ENCODE results near the gene AMOTL2.

The AMOTL2 gene

DNA sequence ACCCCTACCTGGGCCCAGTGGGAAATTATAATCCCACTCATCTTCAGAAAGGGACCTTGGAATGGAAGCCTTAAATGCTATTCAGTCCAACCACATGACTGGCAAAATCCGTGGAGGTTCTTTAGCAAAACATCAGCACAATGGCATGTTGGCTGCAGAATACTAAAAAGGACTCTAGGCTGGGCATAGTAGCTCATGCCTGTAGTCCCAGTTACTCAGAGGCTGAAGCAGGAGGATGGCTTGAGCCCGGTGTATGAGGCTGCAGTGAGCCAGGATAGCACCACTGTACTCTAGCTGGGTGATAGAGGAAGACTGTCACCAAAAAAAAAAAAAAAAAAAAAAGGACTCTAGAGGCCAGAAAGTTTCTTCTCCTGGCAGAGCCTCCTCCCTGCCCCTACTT, 63.0 kb downstream of the AMOTL2 start:
- no peak for DNase-seq (ENCODE audit: low spot score)
- TF ChIP-seq, protein P1, sequence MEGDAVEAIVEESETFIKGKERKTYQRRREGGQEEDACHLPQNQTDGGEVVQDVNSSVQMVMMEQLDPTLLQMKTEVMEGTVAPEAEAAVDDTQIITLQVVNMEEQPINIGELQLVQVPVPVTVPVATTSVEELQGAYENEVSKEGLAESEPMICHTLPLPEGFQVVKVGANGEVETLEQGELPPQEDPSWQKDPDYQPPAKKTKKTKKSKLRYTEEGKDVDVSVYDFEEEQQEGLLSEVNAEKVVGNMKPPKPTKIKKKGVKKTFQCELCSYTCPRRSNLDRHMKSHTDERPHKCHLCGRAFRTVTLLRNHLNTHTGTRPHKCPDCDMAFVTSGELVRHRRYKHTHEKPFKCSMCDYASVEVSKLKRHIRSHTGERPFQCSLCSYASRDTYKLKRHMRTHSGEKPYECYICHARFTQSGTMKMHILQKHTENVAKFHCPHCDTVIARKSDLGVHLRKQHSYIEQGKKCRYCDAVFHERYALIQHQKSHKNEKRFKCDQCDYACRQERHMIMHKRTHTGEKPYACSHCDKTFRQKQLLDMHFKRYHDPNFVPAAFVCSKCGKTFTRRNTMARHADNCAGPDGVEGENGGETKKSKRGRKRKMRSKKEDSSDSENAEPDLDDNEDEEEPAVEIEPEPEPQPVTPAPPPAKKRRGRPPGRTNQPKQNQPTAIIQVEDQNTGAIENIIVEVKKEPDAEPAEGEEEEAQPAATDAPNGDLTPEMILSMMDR (IDR thresholded peaks at IDR 0.05; ENCODE audit: extremely low read depth, insufficient read depth, missing control alignments), result no peak
- in situ Hi-C loops (cut with MboI; ENCODE audit: low pct_unique_long_range_greater_than_20kb, low sequenced_read_pairs, unreplicated experiment), result no loop called here

DNA sequence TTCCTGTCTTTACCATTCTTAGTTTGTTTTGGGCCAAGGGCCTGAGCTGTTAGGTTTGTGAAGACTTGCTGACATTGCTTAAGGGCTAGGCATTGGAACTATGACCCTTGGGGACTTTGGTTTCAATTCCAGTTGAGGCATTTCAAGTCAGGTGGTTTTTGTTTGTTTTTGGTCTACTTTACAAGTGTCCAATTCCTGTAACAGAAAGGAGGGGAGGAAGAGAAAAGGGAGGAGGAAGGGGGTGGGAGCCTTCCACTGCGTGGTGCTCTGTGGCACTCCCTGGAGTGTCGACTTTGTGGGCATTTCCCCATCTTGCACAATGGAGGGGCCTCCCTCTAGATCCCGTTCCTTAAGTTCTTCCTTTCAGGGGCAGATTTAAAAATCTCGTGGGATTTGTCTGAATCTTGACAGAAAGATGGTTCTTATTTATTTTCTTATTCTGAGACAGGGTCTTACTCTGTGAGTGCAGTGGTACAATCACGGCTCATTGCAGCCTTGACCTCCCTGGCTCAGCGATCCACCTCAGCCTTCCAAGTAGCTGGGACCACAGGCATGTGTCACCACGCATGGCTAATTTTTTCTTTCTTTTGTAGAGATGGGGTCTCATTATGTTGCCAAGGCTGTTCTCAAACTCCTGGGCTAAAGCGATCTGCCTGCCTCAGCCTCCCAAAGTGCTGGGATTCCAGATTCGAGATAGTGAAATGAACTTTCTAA, 64.1 kb downstream of the AMOTL2 start:
- no peak for DNase-seq (ENCODE audit: low spot score)
- TF ChIP-seq, protein P1 (IDR thresholded peaks at IDR 0.05; ENCODE audit: extremely low read depth, insufficient read depth, missing control alignments), result no peak
- in situ Hi-C loops (cut with MboI; ENCODE audit: low pct_unique_long_range_greater_than_20kb, low sequenced_read_pairs, unreplicated experiment), result loop anchor here (10.0 kb wide), 2 partner anchors 95 to 165 kb away; no protein-coding TSS in a partner anchor

DNA sequence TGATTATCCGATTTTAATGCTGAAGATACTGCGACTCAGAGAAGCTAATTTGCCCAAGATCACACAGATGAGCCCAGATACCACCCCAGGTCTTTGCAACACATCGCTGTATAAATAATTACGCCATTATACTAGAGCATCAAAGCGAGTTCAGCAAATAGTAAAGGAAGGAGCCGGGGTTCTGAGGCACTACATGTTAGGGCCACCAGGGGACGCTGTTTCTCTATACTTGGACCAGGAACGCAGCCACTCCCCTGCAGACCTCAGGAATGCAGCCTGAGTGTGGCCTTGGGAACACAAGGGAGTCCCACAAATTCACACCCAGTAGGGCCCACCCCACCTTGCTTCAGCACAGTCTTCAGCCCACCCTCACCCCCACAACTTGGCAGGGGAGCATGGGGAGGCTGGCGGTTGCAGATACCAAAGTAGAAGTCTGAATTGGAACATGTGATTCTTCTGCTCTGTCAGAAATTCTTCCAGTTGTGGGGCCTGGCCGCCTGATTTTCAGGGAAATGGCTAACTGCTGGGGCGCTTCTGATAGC, 65.8 kb downstream of the AMOTL2 start:
- in situ Hi-C loops (cut with MboI; ENCODE audit: low pct_unique_long_range_greater_than_20kb, low sequenced_read_pairs, unreplicated experiment), result loop anchor here (10.0 kb wide), 2 partner anchors 94 to 166 kb away; no protein-coding TSS in a partner anchor
- TF ChIP-seq, protein P1 (IDR thresholded peaks at IDR 0.05; ENCODE audit: extremely low read depth, insufficient read depth, missing control alignments), result peak; percentile 95
- peak; percentile 79 for DNase-seq (ENCODE audit: low spot score)

DNA sequence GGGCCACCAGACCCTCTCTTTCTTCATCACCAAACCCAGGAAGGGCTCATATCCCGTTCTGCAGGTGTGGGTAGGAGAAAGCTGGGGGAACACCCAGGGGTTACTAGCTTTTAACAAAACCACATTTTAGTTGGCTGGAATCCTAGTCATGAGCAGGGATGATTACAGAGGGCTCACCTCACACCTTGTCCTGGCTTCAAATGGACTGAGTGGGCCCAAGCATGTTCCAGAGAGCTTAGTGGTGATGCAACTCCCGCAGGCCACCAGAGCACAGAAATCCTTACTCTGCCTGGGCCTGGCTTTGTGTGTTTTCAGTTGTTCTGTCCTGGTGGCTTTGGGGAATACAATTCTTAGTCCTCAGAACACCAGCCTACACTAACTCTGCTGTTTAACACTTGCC, 66.8 kb downstream of the AMOTL2 start:
- TF ChIP-seq, protein P1 (IDR thresholded peaks at IDR 0.05; ENCODE audit: extremely low read depth, insufficient read depth, missing control alignments), result no peak
- in situ Hi-C loops (cut with MboI; ENCODE audit: low pct_unique_long_range_greater_than_20kb, low sequenced_read_pairs, unreplicated experiment), result loop anchor here (10.0 kb wide), 2 partner anchors 93 to 167 kb away; no protein-coding TSS in a partner anchor
- no peak for DNase-seq (ENCODE audit: low spot score)

DNA sequence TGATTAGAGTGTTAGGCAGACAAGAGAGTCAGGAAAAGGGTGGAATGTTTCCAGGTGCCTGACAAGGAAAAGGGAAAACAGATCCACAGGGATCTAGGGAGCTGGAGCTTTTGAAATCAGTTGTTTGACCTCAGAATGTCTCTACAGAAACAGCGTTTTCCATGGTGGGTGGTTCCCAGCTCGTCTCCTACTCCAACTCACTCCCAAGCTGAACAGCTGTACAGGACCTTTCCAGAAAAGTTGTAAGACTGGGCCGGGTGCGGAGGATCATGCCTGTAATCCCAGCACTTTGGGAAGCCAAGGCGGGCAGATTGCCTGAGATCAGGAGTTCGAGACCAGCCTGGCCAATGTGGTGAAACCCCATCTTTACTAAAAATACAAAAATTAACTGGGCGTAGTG, 67.9 kb downstream of the AMOTL2 start:
- no peak for DNase-seq (ENCODE audit: low spot score)
- in situ Hi-C loops (cut with MboI; ENCODE audit: low pct_unique_long_range_greater_than_20kb, low sequenced_read_pairs, unreplicated experiment), result loop anchor here (10.0 kb wide), 2 partner anchors 92 to 168 kb away; no protein-coding TSS in a partner anchor
- TF ChIP-seq, protein P1 (IDR thresholded peaks at IDR 0.05; ENCODE audit: extremely low read depth, insufficient read depth, missing control alignments), result no peak
